Measurements from ENCODE around the gene ITPKB. TPM values are rescaled to one million over a fixed set of nuclear protein-coding genes. Genes with fewer than 3 reads are reported as not detected.

ITPKB gene
- polyA plus RNA-seq, result 1 to 10 TPM; 1.8 to 9.6 (median 5.4) TPM
- long read RNA-seq, donor 1, result 0 reads
- long read RNA-seq, donor 2, result 0 reads
- long read RNA-seq, donor 3, full-length matches to known transcripts, result 1 of 1 reads
- long read RNA-seq, donor 3, partial matches to known transcripts, result 0 of 1 reads
- long read RNA-seq, donor 3, other reads (novel, unspliced or antisense), result 0 of 1 reads
- long read RNA-seq, donor 4, result 0 reads
- long read RNA-seq, donor 5, full-length matches to known transcripts, result 1 of 1 reads
- long read RNA-seq, donor 5, partial matches to known transcripts, result 0 of 1 reads
- long read RNA-seq, donor 5, other reads (novel, unspliced or antisense), result 0 of 1 reads
- long read RNA-seq, donor 6, full-length matches to known transcripts, result 3 of 3 reads
- long read RNA-seq, donor 6, partial matches to known transcripts, result 0 of 3 reads
- long read RNA-seq, donor 6, other reads (novel, unspliced or antisense), result 0 of 3 reads
- long read RNA-seq, donor 7, result 0 reads
- long read RNA-seq, donor 8, result 0 reads
- long read RNA-seq, donor 9, result 0 reads
- long read RNA-seq, donor 10, full-length matches to known transcripts, result 1 of 6 reads
- long read RNA-seq, donor 10, partial matches to known transcripts, result 5 of 6 reads
- long read RNA-seq, donor 10, other reads (novel, unspliced or antisense), result 0 of 6 reads

GRCh38 chr1:226738995-226739695 is at the start of gene ITPKB:
TSS of gene ITPKB (minus strand) at chr1:226739282. CDS start at chr1:226737458, 1,824 bp downstream.
- Histone ChIP-seq H3K36me3 (ENCODE audit: control insufficient read depth in 3 of 3, insufficient read depth in 2 of 3, low read depth in 1 of 3, low read length in 3 of 3) (peaks cover 0 to 17% (median 0%) of the 10 kb centered on the region in 3 donors), H3K9me3 (ENCODE audit: control insufficient read depth in 2 of 2, insufficient read depth in 1 of 2, low read depth in 1 of 2, low read length in 1 of 2) (no peaks in the 10 kb centered on the region), H3K4me1 (ENCODE audit: control insufficient read depth in 3 of 3, insufficient read depth in 2 of 3, low read depth in 1 of 3, low read length in 2 of 3) (peaks cover 0 to 19% (median 0%) of the 10 kb centered on the region in 3 donors), H3K27me3 (ENCODE audit: control insufficient read depth in 3 of 3, insufficient read depth in 3 of 3, low read length in 3 of 3) (peaks cover 0 to 3% (median 0%) of the 10 kb centered on the region in 3 donors), H3K27ac (ENCODE audit: low read depth in 1 of 3, low read length in 2 of 3) (peak within 1 kb of the TSS; percentile 73 to 92 (median 77)), H3K4me3 (ENCODE audit: low read depth in 1 of 3, low read length in 3 of 3) (peak within 1 kb of the TSS; percentile 67 to 90 (median 82))
- no peak for FAIRE-seq
- peak; percentile 71 to 76 for DNase-seq
- 1% methylated on average over 22 to 23 of the region's 23 CpGs for WGBS, 3 donors

- Histone ChIP-seq H3K9me3 (ENCODE audit: control insufficient read depth in 2 of 2, insufficient read depth in 1 of 2, low read depth in 1 of 2, low read length in 1 of 2) (no peaks in the 10 kb centered on the region), H3K27me3 (ENCODE audit: control insufficient read depth in 3 of 3, insufficient read depth in 3 of 3, low read length in 3 of 3) (peaks cover 0 to 3% (median 0%) of the 10 kb centered on the region in 3 donors), H3K36me3 (ENCODE audit: control insufficient read depth in 3 of 3, insufficient read depth in 2 of 3, low read depth in 1 of 3, low read length in 3 of 3) (no peaks in the 10 kb centered on the region), H3K27ac (ENCODE audit: low read depth in 1 of 3, low read length in 2 of 3) (no peak overlapping the region), H3K4me1 (ENCODE audit: control insufficient read depth in 3 of 3, insufficient read depth in 2 of 3, low read depth in 1 of 3, low read length in 2 of 3) (no peaks in the 10 kb centered on the region), H3K4me3 (ENCODE audit: low read depth in 1 of 3, low read length in 3 of 3) (no peak overlapping the region)
- FAIRE-seq, result no peak
- DNase-seq, result no peak
- WGBS, 3 donors, result 82 to 91% (median 91%) methylated on average over 7 of the region's 7 CpGs
Measured at GRCh38 chr1:226787638-226788037, 48.6 kb upstream of the ITPKB start.

- H3K27me3 ChIP-seq (ENCODE audit: control insufficient read depth in 3 of 3, insufficient read depth in 3 of 3, low read length in 3 of 3), result peaks cover 0 to 3% (median 0%) of the 10 kb centered on the region in 3 donors
- no peak overlapping the region for H3K27ac ChIP-seq (ENCODE audit: low read depth in 1 of 3, low read length in 2 of 3)
- no peaks in the 10 kb centered on the region for H3K36me3 ChIP-seq (ENCODE audit: control insufficient read depth in 3 of 3, insufficient read depth in 2 of 3, low read depth in 1 of 3, low read length in 3 of 3)
- H3K4me1 ChIP-seq (ENCODE audit: control insufficient read depth in 3 of 3, insufficient read depth in 2 of 3, low read depth in 1 of 3, low read length in 2 of 3), result no peaks in the 10 kb centered on the region
- FAIRE-seq, result no peak
- H3K4me3 ChIP-seq (ENCODE audit: low read depth in 1 of 3, low read length in 3 of 3), result no peak overlapping the region
- WGBS, 3 donors, result 81 to 86% (median 82%) methylated on average over 2 of the region's 2 CpGs
- no peak for DNase-seq
- no peaks in the 10 kb centered on the region for H3K9me3 ChIP-seq (ENCODE audit: control insufficient read depth in 2 of 2, insufficient read depth in 1 of 2, low read depth in 1 of 2, low read length in 1 of 2)
Measured at GRCh38 chr1:226787071-226787470, 48.0 kb upstream of the ITPKB start.

- Histone ChIP-seq H3K9me3 (ENCODE audit: control insufficient read depth in 2 of 2, insufficient read depth in 1 of 2, low read depth in 1 of 2, low read length in 1 of 2) (no peaks in the 10 kb centered on the region), H3K27ac (ENCODE audit: low read depth in 1 of 3, low read length in 2 of 3) (no peak overlapping the region), H3K4me3 (ENCODE audit: low read depth in 1 of 3, low read length in 3 of 3) (no peak overlapping the region), H3K27me3 (ENCODE audit: control insufficient read depth in 3 of 3, insufficient read depth in 3 of 3, low read length in 3 of 3) (peaks cover 0 to 3% (median 0%) of the 10 kb centered on the region in 3 donors), H3K36me3 (ENCODE audit: control insufficient read depth in 3 of 3, insufficient read depth in 2 of 3, low read depth in 1 of 3, low read length in 3 of 3) (no peaks in the 10 kb centered on the region), H3K4me1 (ENCODE audit: control insufficient read depth in 3 of 3, insufficient read depth in 2 of 3, low read depth in 1 of 3, low read length in 2 of 3) (no peaks in the 10 kb centered on the region)
- FAIRE-seq (no peak), DNase-seq (no peak)
- 82 to 91% (median 86%) methylated on average over 3 of the region's 3 CpGs for WGBS, 3 donors
Measured at GRCh38 chr1:226786550-226786949, 47.5 kb upstream of the ITPKB start.

- peaks cover 0 to 3% (median 0%) of the 10 kb centered on the region in 3 donors for H3K27me3 ChIP-seq (ENCODE audit: control insufficient read depth in 3 of 3, insufficient read depth in 3 of 3, low read length in 3 of 3)
- no peaks in the 10 kb centered on the region for H3K4me1 ChIP-seq (ENCODE audit: control insufficient read depth in 3 of 3, insufficient read depth in 2 of 3, low read depth in 1 of 3, low read length in 2 of 3)
- no peak overlapping the region for H3K4me3 ChIP-seq (ENCODE audit: low read depth in 1 of 3, low read length in 3 of 3)
- FAIRE-seq (no peak), DNase-seq (no peak)
- H3K27ac ChIP-seq (ENCODE audit: low read depth in 1 of 3, low read length in 2 of 3), result no peak overlapping the region
- 96 to 97% (median 97%) methylated on average over 2 of the region's 2 CpGs for WGBS, 3 donors
- no peaks in the 10 kb centered on the region for H3K36me3 ChIP-seq (ENCODE audit: control insufficient read depth in 3 of 3, insufficient read depth in 2 of 3, low read depth in 1 of 3, low read length in 3 of 3)
- H3K9me3 ChIP-seq (ENCODE audit: control insufficient read depth in 2 of 2, insufficient read depth in 1 of 2, low read depth in 1 of 2, low read length in 1 of 2), result no peaks in the 10 kb centered on the region
Measured at GRCh38 chr1:226785805-226786204, 46.7 kb upstream of the ITPKB start.

- Histone ChIP-seq H3K4me3 (ENCODE audit: low read depth in 1 of 3, low read length in 3 of 3) (no peak overlapping the region), H3K36me3 (ENCODE audit: control insufficient read depth in 3 of 3, insufficient read depth in 2 of 3, low read depth in 1 of 3, low read length in 3 of 3) (no peaks in the 10 kb centered on the region), H3K4me1 (ENCODE audit: control insufficient read depth in 3 of 3, insufficient read depth in 2 of 3, low read depth in 1 of 3, low read length in 2 of 3) (peaks cover 0 to 6% (median 0%) of the 10 kb centered on the region in 3 donors), H3K9me3 (ENCODE audit: control insufficient read depth in 2 of 2, insufficient read depth in 1 of 2, low read depth in 1 of 2, low read length in 1 of 2) (no peaks in the 10 kb centered on the region), H3K27ac (ENCODE audit: low read depth in 1 of 3, low read length in 2 of 3) (peak overlapping the region in 1 of 3 donors; percentile 51), H3K27me3 (ENCODE audit: control insufficient read depth in 3 of 3, insufficient read depth in 3 of 3, low read length in 3 of 3) (peaks cover 0 to 3% (median 0%) of the 10 kb centered on the region in 3 donors)
- DNase-seq, result no peak
- 68 to 80% (median 76%) methylated on average over 19 of the region's 19 CpGs for WGBS, 3 donors
- FAIRE-seq, result no peak
Measured at GRCh38 chr1:226784081-226785049, 45.3 kb upstream of the ITPKB start.

- Histone ChIP-seq H3K27me3 (ENCODE audit: control insufficient read depth in 3 of 3, insufficient read depth in 3 of 3, low read length in 3 of 3) (no peaks in the 10 kb centered on the region), H3K27ac (ENCODE audit: low read depth in 1 of 3, low read length in 2 of 3) (no peak overlapping the region), H3K36me3 (ENCODE audit: control insufficient read depth in 3 of 3, insufficient read depth in 2 of 3, low read depth in 1 of 3, low read length in 3 of 3) (no peaks in the 10 kb centered on the region), H3K9me3 (ENCODE audit: control insufficient read depth in 2 of 2, insufficient read depth in 1 of 2, low read depth in 1 of 2, low read length in 1 of 2) (no peaks in the 10 kb centered on the region), H3K4me3 (ENCODE audit: low read depth in 1 of 3, low read length in 3 of 3) (no peak overlapping the region), H3K4me1 (ENCODE audit: control insufficient read depth in 3 of 3, insufficient read depth in 2 of 3, low read depth in 1 of 3, low read length in 2 of 3) (peaks cover 0 to 10% (median 0%) of the 10 kb centered on the region in 3 donors)
- no peak for DNase-seq
- WGBS, 3 donors, result 66 to 92% (median 90%) methylated on average over 4 of the region's 4 CpGs
- no peak for FAIRE-seq
Measured at GRCh38 chr1:226782845-226783601, 43.9 kb upstream of the ITPKB start.

Data from small intestine (tissue), 16 donors.